ENCODE data around the gene RPS6KC1.

The RPS6KC1 gene

DNA sequence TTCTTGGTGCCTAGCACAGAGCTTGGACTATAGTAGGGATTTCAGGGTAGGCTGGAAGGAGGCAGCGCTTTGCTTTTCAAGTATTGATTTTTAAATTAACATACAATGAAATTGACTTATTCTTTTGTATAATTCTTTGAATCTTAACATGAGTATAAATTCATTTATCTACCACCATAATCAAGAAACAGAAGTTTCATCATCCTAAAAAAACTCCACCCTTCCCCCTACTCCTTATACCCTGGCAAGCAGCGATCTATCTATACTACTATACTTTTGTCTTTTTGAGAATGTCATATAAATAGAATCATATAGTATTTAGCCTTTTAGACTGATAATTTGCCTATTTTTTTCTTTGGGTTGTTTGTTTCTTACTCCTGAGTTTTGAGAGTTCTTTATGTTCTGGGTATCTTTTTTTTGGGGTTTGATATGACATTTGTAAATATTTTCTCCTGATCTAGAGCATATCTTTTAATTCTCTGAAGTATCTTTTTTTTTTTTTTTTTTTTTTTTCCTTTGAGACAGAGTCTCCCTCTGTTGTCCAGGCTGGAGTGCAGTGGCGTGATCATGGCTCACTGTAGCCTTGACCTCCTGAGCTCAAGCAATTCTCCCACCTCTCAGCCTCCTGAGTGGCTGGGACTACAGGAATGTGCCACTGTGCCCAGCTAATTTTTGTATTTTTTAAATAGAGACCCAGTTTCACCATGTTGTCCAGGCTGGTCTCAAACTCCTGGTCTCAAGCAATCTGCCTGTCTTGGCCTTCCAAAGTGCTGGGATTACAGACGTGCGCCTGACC, 6.4 kb downstream of the RPS6KC1 start:
- Histone ChIP-seq H3K27ac (ENCODE audit: low read depth, low read length, poor library complexity, severe bottlenecking) (no peak overlapping the region), H3K4me2 (ENCODE audit: low read length) (no peak overlapping the region), H3K27me3 (ENCODE audit: insufficient read depth, low read length) (no peaks in the 10 kb centered on the region), H3K4me3 (ENCODE audit: low read depth, low read length, poor library complexity, severe bottlenecking) (no peak overlapping the region), H3K36me3 (ENCODE audit: insufficient read depth, low read length) (no peaks in the 10 kb centered on the region), H3K79me2 (ENCODE audit: insufficient read depth, low read length) (peaks cover 7% of the 10 kb centered on the region; the same call in 1 of the 2 replicates), H3K9me3 (ENCODE audit: low read length) (no peaks in the 10 kb centered on the region), H3F3A (ENCODE audit: insufficient read depth, low read length) (no peaks in the 10 kb centered on the region), H3K9ac (ENCODE audit: low read length) (no peak overlapping the region), H3K9me2 (ENCODE audit: low read depth, low read length) (no peaks in the 10 kb centered on the region), H2AFZ (ENCODE audit: low read length) (no peak overlapping the region), H4K20me1 (ENCODE audit: insufficient read depth, low read length) (no peaks in the 10 kb centered on the region), H3K4me1 (ENCODE audit: insufficient read depth, low read length, severe bottlenecking) (peaks cover 14% of the 10 kb centered on the region)
- TF ChIP-seq EZH2 (IDR thresholded peaks at IDR 0.05; ENCODE audit: borderline replicate concordance, low read length) = no peak
- TF ChIP-seq, protein P1, sequence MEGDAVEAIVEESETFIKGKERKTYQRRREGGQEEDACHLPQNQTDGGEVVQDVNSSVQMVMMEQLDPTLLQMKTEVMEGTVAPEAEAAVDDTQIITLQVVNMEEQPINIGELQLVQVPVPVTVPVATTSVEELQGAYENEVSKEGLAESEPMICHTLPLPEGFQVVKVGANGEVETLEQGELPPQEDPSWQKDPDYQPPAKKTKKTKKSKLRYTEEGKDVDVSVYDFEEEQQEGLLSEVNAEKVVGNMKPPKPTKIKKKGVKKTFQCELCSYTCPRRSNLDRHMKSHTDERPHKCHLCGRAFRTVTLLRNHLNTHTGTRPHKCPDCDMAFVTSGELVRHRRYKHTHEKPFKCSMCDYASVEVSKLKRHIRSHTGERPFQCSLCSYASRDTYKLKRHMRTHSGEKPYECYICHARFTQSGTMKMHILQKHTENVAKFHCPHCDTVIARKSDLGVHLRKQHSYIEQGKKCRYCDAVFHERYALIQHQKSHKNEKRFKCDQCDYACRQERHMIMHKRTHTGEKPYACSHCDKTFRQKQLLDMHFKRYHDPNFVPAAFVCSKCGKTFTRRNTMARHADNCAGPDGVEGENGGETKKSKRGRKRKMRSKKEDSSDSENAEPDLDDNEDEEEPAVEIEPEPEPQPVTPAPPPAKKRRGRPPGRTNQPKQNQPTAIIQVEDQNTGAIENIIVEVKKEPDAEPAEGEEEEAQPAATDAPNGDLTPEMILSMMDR (IDR thresholded peaks at IDR 0.05; ENCODE audit: low read length) = no peak

DNA sequence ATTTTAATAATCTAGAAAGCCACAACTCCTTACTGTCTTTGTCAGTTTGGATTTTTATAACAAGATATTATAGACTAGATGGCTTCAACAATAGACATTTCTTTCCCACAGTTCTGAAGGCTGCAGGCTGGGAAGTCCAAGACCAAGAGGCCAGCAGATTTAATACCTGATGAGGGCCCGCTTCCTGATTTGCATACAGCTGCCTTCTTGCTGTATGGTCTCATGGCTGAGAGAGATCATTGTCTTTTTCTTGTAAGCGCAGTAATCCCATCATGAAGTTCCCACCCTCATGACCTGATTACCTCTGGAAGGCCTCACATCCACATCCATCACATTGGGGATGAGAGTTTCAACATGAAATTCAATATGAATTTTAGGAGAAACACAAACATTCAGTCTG, 9.8 kb downstream of the RPS6KC1 start:
- no peak overlapping the region for H3K27ac ChIP-seq (ENCODE audit: low read depth, low read length, poor library complexity, severe bottlenecking)
- peaks cover 7% of the 10 kb centered on the region; the same call in 1 of the 2 replicates for H3K79me2 ChIP-seq (ENCODE audit: insufficient read depth, low read length)
- H3F3A ChIP-seq (ENCODE audit: insufficient read depth, low read length) = no peaks in the 10 kb centered on the region
- no peak overlapping the region for H3K9ac ChIP-seq (ENCODE audit: low read length)
- no peak overlapping the region for H3K4me3 ChIP-seq (ENCODE audit: low read depth, low read length, poor library complexity, severe bottlenecking)
- no peaks in the 10 kb centered on the region for H3K9me2 ChIP-seq (ENCODE audit: low read depth, low read length)
- no peaks in the 10 kb centered on the region for H3K36me3 ChIP-seq (ENCODE audit: insufficient read depth, low read length)
- H2AFZ ChIP-seq (ENCODE audit: low read length) = no peak overlapping the region
- H4K20me1 ChIP-seq (ENCODE audit: insufficient read depth, low read length) = no peaks in the 10 kb centered on the region
- TF ChIP-seq, protein P1 (IDR thresholded peaks at IDR 0.05; ENCODE audit: low read length) = no peak
- TF ChIP-seq EZH2 (IDR thresholded peaks at IDR 0.05; ENCODE audit: borderline replicate concordance, low read length) = no peak
- H3K27me3 ChIP-seq (ENCODE audit: insufficient read depth, low read length) = no peaks in the 10 kb centered on the region
- no peak overlapping the region for H3K4me2 ChIP-seq (ENCODE audit: low read length)
- no peaks in the 10 kb centered on the region for H3K9me3 ChIP-seq (ENCODE audit: low read length)
- peaks cover 12% of the 10 kb centered on the region for H3K4me1 ChIP-seq (ENCODE audit: insufficient read depth, low read length, severe bottlenecking)

DNA sequence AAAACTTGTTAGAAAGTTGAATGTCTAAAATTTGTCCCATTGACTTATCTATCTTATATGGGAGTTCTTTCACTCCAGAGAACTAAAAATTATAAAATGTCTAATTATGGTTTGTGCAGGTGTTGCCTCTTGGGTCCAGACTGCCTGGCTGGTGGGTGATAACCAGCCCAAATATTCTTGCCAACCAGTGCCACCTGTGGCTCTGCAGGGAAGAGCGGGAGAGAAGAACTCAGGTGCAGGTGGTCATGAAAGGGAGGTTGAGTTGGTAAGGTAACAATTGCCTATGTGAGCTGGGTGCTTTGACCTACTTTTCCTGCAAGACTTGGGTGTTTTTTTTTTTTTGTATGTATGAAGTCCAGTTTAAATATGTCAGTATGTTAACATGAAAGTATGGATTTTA, 10.2 kb downstream of the RPS6KC1 start:
- H3K4me2 ChIP-seq (ENCODE audit: low read length) = no peak overlapping the region
- no peak overlapping the region for H3K27ac ChIP-seq (ENCODE audit: low read depth, low read length, poor library complexity, severe bottlenecking)
- no peaks in the 10 kb centered on the region for H3K9me2 ChIP-seq (ENCODE audit: low read depth, low read length)
- peaks cover 7% of the 10 kb centered on the region; the same call in 1 of the 2 replicates for H3K79me2 ChIP-seq (ENCODE audit: insufficient read depth, low read length)
- no peak overlapping the region for H3K4me3 ChIP-seq (ENCODE audit: low read depth, low read length, poor library complexity, severe bottlenecking)
- H3K4me1 ChIP-seq (ENCODE audit: insufficient read depth, low read length, severe bottlenecking) = peaks cover 16% of the 10 kb centered on the region
- no peaks in the 10 kb centered on the region for H3K27me3 ChIP-seq (ENCODE audit: insufficient read depth, low read length)
- TF ChIP-seq EZH2 (IDR thresholded peaks at IDR 0.05; ENCODE audit: borderline replicate concordance, low read length) = no peak
- TF ChIP-seq, protein P1 (IDR thresholded peaks at IDR 0.05; ENCODE audit: low read length) = peak; percentile 24; the same call in 1 of the 2 replicates
- H2AFZ ChIP-seq (ENCODE audit: low read length) = no peak overlapping the region
- no peak overlapping the region for H3K9ac ChIP-seq (ENCODE audit: low read length)
- H4K20me1 ChIP-seq (ENCODE audit: insufficient read depth, low read length) = no peaks in the 10 kb centered on the region
- H3K36me3 ChIP-seq (ENCODE audit: insufficient read depth, low read length) = no peaks in the 10 kb centered on the region
- H3F3A ChIP-seq (ENCODE audit: insufficient read depth, low read length) = no peaks in the 10 kb centered on the region
- no peaks in the 10 kb centered on the region for H3K9me3 ChIP-seq (ENCODE audit: low read length)

Data from OCI-LY1 (cell line).